Cardiac muscle cell (in vitro differentiated cells and primary cell): ENCODE results near the gene TMEM186. TPM values are rescaled to one million over a fixed set of nuclear protein-coding genes. Genes with fewer than 3 reads are reported as not detected.

Source experiments
- DNase-seq, 2 donors: peaks; one replicate each; pipeline versions ENCODE4 v3.0.0 to v3.0.0-alpha.2; 2010 to 2017; ENCODE audit warnings: low read depth in 1 of 2, low spot score in 1 of 2
- H3K27ac ChIP-seq: fragments of 200-600 bp; sonication (generic); 2 replicates; pipeline ENCODE4 v1.5.1; 2016
- H3K27me3 ChIP-seq: fragments of 200-600 bp; sonication (generic); 2 replicates; pipeline ENCODE4 v1.6.0; 2016; ENCODE audit warnings: control low read depth
- H3K36me3 ChIP-seq: fragments of 200-600 bp; sonication (generic); 2 replicates; pipeline ENCODE4 v1.5.1; 2016; ENCODE audit warnings: control low read depth
- H3K4me1 ChIP-seq: fragments of 200-600 bp; sonication (generic); 2 replicates; pipeline ENCODE4 v1.8.1; 2017; ENCODE audit warnings: low read depth, mild to moderate bottlenecking, mixed run types
- H3K4me3 ChIP-seq: fragments of 200-600 bp; sonication (generic); 2 replicates; pipeline ENCODE4 v1.5.1; 2016; ENCODE audit warnings: mild to moderate bottlenecking
- H3K9me3 ChIP-seq: fragments of 200-600 bp; sonication (generic); 2 replicates; pipeline ENCODE4 v1.5.1; 2017; ENCODE audit warnings: low read depth, mild to moderate bottlenecking, control low read depth
- CTCF ChIP-seq: IDR thresholded peaks from 2 replicates; pipeline ENCODE4 v1.5.1; 2012; ENCODE audit warnings: low read depth, mild to moderate bottlenecking, low read length
- polyA plus RNA-seq: library from polyadenylated mRNA; unstranded; fragments of >200 nt; fragmentation: Nextera tagmentation; extraction: Ambion mirVana; gene quantifications from 2 replicates; pipeline ENCODE4 v1.2.1, GENCODE V29; 2016
- total RNA-seq: library from RNA; depleted of rRNA; stranded (reverse); fragments of >200 nt; gene quantifications from 2 replicates; pipeline ENCODE4 v1.2.3, GENCODE V29; 2016

Gene TMEM186
- total and polyA plus RNA-seq, 2 experiments from 2014 or later = 8.1 to 23.9 TPM

- no peak for TF ChIP-seq CTCF
- no peak overlapping the region for H3K27ac ChIP-seq
- H3K9me3 ChIP-seq = no peaks in the 10 kb centered on the region
- H3K27me3 ChIP-seq = no peaks in the 10 kb centered on the region
- no peak for DNase-seq
- no peaks in the 10 kb centered on the region for H3K4me1 ChIP-seq
- no peak overlapping the region for H3K4me3 ChIP-seq
- H3K36me3 ChIP-seq = peaks cover 14% of the 10 kb centered on the region
These were observed 34.4 kb downstream of the TMEM186 start for GRCh38 chr16:8763083-8763482.

GRCh38 chr16:8762254-8762653, 35.2 kb downstream of the TMEM186 start:
- no peak for TF ChIP-seq CTCF
- Histone ChIP-seq H3K9me3 (no peaks in the 10 kb centered on the region), H3K4me3 (no peak overlapping the region), H3K36me3 (peaks cover 19% of the 10 kb centered on the region), H3K27me3 (no peaks in the 10 kb centered on the region), H3K4me1 (no peaks in the 10 kb centered on the region), H3K27ac (no peak overlapping the region)
- DNase-seq = no peak

GRCh38 chr16:8761078-8761477, 36.4 kb downstream of the TMEM186 start:
- H3K27me3 ChIP-seq = no peaks in the 10 kb centered on the region
- no peak for DNase-seq
- H3K4me3 ChIP-seq = no peak overlapping the region
- peaks cover 17% of the 10 kb centered on the region for H3K36me3 ChIP-seq
- no peaks in the 10 kb centered on the region for H3K9me3 ChIP-seq
- no peak overlapping the region for H3K27ac ChIP-seq
- no peaks in the 10 kb centered on the region for H3K4me1 ChIP-seq
- no peak for TF ChIP-seq CTCF

GRCh38 chr16:8760021-8760420, 37.4 kb downstream of the TMEM186 start:
- no peak for DNase-seq
- H3K4me1 ChIP-seq = no peaks in the 10 kb centered on the region
- no peak overlapping the region for H3K27ac ChIP-seq
- TF ChIP-seq CTCF = no peak
- H3K4me3 ChIP-seq = no peak overlapping the region
- H3K36me3 ChIP-seq = peaks cover 14% of the 10 kb centered on the region
- no peaks in the 10 kb centered on the region for H3K9me3 ChIP-seq
- H3K27me3 ChIP-seq = no peaks in the 10 kb centered on the region

GRCh38 chr16:8758022-8758421, 39.4 kb downstream of the TMEM186 start:
- H3K4me1 ChIP-seq = no peaks in the 10 kb centered on the region
- no peak for TF ChIP-seq CTCF
- no peaks in the 10 kb centered on the region for H3K27me3 ChIP-seq
- H3K9me3 ChIP-seq = no peaks in the 10 kb centered on the region
- no peak overlapping the region for H3K4me3 ChIP-seq
- no peak overlapping the region for H3K27ac ChIP-seq
- H3K36me3 ChIP-seq = peaks cover 14% of the 10 kb centered on the region
- DNase-seq = no peak

- H3K27me3 ChIP-seq = no peaks in the 10 kb centered on the region
- H3K36me3 ChIP-seq = peaks cover 18% of the 10 kb centered on the region
- H3K9me3 ChIP-seq = no peaks in the 10 kb centered on the region
- no peak overlapping the region for H3K4me3 ChIP-seq
- no peaks in the 10 kb centered on the region for H3K4me1 ChIP-seq
- no peak for TF ChIP-seq CTCF
- no peak for DNase-seq
- no peak overlapping the region for H3K27ac ChIP-seq
These were observed 40.7 kb downstream of the TMEM186 start for GRCh38 chr16:8756755-8757154.
